Muscle of back (tissue), 13 donors: ENCODE measurements around the gene COL13A1. TPM values are rescaled to one million over a fixed set of nuclear protein-coding genes. Genes with fewer than 3 reads are reported as not detected.
A peak's percentile ranks its signal among the peaks of the same experiment; 100 is the strongest.

Experiments
- DNase-seq, 3 donors: peaks; one replicate each; pipeline versions ENCODE4 v3.0.0 to v3.0.0-alpha.2; 2013
- long read RNA-seq, 9 donors: transcript quantifications; one replicate each; lab custom pipeline, GENCODE V29; 2026
- polyA plus RNA-seq, 10 donors: library from polyadenylated mRNA; unstranded; fragments of 120-200 nt; gene quantifications; one replicate each; pipeline ENCODE4 v1.2.1, GENCODE V29; 2013; ENCODE audit not compliant: insufficient read length in 10 of 10

COL13A1 gene
- polyA plus RNA-seq: 10 to 100 TPM in 7 of 10 donors, 1 to 10 TPM in 3; 5.0 to 18.0 (median 11.9) TPM
- long read RNA-seq, donor 1: 0 reads
- long read RNA-seq, donor 2, partial matches to known transcripts: 0 of 1 reads
- long read RNA-seq, donor 2, other reads (novel, unspliced or antisense): 0 of 1 reads
- long read RNA-seq, donor 3: 0 reads
- long read RNA-seq, donor 4, partial matches to known transcripts: 0 of 1 reads
- long read RNA-seq, donor 4, other reads (novel, unspliced or antisense): 0 of 1 reads
- long read RNA-seq, donor 5: 0 reads
- long read RNA-seq, donor 6, partial matches to known transcripts: 0 of 2 reads
- long read RNA-seq, donor 6, other reads (novel, unspliced or antisense): 0 of 2 reads
- long read RNA-seq, donor 7: 0 reads
- long read RNA-seq, donor 8: 0 reads
- long read RNA-seq, donor 9: 0 reads

DNA sequence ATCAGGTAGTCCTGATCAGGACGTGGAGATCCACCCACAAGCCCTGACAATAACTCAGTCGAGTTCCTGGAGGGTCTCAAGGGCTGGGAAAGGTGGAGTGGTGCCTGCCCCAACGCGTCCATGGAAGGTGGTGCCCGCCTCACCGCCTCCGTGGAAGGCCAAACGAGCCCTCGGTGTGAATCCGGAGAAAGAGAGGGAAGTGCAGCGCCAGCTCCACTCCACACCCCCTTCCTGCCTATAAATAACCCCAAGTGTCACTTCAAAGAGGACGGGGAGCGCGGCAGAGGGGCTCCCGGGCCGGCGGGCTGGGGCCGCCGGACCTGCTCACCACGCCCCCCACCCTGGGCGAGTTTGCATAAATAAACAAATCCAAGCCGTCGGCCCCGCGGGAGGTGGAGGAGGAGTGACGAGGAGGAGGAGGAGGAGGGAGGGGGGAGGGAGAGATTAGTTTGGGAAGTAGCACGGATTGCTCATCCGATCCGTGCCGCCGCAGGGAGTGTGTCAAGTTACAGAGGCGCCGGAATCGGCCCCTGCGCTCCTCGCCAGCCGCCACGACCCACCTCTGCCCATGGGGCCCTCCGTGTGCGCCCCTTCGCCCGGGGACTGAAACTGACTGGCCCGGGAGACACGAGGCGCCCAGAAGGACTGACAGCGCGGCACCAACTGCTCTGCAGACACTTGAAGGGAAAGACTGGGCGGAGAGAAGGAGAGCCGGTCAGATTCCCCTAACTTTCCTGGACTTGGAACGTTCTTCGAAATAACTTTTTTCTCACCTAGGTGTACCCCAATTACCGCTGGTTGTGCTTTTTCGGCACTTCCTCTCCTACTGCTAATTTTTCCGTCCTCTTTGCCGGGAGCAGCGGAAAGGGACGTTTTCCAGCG lies at the start of gene COL13A1:
Gene COL13A1 (plus strand): TSS at position 473 of the 882 bp plus-strand sequence. CDS start 518 bp downstream, outside the sequence.
- peak in 2 of 3 donors; percentile 59 to 69 for DNase-seq

DNA sequence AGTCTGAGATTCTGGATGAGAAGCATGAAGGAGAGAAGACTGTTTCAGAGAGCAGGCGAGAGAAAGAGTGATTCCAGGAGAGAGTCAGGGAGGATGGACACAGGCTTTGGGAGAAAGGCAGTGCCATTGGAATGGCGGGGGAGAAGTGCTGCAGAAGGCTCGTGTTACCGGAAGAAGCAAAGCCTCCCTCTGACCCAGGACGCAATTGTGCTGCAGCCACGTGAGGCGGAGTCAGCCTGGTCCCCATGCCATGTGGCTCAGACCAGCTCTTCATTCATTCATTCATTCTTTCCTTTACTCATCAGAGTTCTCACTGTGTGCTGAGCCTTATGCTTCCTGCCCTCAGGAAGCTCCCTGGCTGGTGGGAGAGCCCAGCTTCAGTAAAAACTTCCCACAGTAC lies 49.2 kb upstream of the COL13A1 start:
- no peak for DNase-seq

DNA sequence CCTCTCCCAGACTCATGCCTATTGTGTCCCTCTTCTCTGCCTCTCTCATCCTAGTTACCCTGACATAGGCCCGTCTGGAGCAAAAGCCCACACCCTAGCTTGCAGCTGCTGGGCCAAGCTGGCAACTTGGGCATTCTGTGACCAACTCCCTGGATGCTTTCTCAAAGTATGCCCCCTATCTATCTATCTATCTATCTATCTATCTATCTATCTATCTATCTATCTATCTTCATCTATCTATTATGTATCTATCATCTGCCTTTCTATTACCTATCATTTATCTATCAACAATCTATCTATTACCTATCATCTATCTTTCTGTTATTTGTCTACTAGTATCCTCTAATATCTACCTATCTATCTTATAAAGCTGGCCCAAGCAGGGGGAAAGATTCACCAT lies 45.4 kb upstream of the COL13A1 start:
- DNase-seq: no peak

DNA sequence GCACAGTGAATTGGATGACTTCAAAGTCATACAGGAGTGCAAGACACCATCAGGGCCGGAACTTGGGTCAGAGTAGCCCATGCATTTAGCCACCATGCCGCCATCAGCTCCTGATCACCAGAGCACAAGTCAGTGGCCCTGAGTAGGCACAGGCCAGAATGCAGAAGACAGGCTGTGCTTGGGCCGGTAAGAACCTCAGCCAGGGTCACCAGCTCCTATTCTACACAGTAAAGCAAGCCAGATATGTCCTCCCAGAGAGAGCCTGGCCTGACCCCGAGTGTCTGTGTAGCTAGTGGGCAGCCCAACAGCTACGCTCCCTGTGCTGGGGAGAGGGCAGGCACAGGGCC lies 44.5 kb upstream of the COL13A1 start:
- no peak for DNase-seq

DNA sequence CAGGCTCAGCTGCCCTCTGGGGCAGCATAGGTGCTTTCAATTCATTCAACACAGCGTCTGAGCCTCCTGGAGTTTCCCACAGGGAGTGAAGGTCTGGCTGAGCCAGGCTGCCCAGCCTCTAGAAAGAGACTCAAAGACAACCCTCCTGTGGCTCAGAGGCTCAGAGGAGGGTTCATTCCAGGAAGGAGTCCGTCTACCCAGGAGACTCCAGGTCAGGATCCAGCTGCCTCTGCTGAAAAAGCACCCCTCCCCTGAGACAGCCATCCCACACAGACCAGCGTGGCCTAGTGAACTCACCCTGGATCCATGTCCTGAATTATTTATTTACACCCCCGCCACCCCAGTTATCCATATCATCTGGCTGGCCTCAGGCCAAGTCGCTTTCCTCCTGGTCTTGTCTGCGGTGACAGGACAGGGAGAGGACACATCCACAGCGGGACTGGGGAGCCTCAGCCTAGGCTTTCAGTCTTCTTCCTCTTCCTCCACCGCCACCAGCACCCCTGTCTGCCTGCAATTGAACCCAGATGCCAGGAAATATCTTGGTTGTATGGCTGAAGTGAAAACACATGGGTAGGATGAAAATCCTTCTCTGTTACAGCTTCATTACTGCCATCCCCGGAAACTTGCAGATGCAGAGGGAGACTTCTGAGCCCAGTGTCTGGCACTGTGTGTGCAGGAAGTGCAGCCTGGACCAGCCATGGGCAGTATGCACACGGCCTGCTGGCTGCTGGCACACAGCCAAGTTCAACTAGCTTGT lies 44.0 kb upstream of the COL13A1 start:
- DNase-seq: peak; percentile 24 to 55 (median 52)

DNA sequence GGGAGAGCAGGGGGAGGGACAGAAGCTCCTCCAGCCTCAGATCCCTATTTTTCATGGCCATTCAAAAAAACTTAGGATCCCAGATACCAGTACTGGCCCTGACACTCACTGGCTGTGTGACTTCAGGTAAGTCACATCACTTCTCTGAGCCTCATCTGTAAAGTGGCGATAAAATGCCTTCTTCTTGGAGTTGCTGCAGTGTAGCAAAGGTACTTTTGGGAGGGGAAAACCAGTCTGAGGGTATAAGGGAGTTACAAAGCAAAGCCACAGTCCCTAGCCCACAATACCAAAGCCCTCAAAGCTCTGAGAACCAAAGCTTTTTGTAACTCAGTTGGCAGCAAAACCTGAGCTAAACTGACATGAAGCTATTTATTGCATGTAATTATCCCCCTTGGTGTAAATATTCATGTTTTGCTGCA lies 43.4 kb upstream of the COL13A1 start:
- no peak for DNase-seq

DNA sequence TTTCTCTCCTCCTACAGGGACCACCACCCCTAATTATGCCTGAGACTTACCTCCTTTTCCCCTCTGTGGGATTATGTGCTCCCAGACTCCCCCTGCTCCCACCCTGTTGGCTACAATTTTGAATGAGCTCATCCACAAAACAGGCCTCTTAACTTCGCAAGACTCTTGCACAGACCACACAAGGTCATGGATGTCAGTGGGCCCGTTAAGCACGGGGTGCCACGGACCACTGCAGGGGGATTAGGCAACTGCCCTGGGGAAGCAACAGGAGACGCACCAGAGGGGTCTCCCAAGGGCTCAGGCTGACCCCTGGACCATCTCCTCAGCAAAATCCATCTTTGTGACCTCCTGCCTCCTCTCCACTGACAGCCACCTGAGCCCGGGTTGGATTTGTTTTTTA lies 42.1 kb upstream of the COL13A1 start:
- no peak for DNase-seq

DNA sequence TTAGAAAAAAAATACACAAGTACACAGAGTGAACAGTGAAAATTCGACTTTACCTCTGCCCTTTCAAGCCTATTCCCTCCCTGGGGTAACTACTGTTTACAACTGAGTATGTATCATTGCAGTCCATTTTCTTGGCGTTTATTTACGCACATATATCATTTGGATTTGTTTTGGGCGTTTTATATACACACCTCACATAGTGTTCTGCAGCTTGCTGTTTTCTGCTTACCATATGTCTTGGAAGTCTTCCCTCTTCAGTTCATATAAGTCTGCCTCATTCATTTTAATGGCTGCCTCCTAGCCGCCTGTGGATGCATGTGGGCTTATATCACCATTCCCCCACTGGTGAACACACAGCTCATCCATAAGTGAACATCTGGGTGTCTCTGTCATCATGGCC lies 41.6 kb upstream of the COL13A1 start:
- DNase-seq: peak in 1 of 3 donors; percentile 45

DNA sequence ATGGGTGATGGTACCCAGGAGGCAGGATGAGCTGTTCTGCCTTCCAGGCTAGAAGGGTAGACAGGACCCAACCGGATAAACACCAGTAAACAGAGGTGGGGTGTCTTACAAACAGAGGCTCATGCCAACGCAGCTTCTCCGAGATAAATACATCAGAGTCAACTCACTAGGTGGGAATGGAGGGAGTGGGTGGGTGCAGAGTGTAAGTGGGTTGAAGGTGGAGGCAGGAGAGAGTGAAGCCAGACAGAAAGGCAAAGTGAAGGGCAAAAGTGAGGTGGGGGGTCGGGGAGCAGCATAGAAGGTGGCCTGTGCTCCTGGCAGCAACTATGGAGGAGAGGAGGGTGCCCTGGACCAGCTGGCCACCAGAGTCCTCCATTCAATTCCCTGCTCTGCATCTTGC lies 40.4 kb upstream of the COL13A1 start:
- no peak for DNase-seq

DNA sequence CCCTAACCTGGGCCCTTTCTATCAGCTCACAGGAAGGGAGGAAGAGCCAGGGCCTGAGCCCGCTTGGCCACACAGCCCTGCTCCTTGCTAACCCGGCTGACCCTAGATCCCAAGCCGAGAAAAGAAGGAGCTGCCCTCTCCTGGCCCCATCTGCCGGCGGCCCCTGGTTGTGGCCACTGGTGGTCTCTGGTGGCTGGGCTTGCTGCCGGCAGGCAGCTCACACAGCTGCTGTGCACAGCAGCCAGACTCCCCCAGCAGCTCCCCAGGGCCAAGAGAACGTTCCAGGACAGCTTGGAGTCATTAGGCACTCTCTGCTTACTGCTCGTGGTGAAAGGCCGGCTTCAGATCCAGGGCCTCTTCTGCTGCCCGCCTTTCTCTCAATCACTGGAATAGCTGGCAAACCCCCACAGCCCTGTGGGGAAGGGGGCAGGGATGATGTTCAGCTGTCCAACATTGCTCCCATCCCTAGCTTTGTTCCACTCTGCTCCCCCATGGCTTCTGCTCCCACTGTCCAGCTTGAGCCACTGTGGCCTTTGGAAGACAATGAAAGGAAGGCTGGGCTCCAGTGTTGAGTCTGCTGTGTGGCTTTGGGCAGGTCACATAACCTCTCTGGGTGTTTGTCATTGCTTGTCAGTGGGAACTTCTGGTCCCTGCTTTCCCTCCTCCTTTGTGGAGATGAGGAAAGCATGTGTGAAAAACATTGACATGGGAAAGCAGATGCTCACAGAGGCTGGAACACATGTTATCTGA lies 35.4 kb upstream of the COL13A1 start:
- DNase-seq: peak; percentile 57 to 92 (median 79)

DNA sequence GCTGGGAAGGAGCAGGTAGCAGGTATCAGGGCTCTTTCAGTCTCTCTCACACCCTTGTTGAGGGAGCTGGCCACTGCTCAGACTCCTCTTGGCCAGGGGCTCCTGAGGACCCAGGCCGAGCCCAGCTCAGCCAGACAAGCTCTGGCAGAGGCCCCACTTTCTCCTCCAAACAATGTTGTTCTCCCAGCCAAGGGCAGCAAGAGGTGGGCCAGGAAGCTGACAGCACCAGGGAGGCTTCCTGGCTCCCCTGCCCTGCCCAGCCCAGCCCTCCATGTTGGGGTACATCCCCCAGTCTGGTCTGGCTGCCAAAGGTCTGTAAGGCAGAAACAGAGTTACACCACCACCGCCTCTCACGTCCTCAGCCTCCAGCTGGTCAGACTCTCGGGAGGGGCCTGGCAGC lies 33.9 kb upstream of the COL13A1 start:
- DNase-seq: peak in 1 of 3 donors; percentile 13

DNA sequence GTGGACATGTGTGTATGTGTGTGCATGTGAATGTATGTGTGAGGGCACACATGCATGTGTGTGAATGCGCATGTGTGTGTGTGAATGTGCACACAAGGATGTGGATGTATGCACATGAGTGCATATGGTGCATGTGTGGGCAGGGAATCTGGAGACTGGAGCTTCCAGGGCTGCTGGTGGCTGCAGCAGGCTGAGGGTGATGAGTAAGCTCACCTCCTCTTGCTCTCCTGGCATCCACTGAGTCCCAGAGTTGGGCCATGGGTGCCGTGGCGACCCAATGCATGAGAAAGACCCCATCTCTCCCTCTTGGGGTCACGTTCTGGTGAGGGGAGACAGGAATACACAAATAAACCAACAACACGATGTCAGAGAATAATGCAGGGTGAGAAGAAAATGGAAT lies 33.3 kb upstream of the COL13A1 start:
- DNase-seq: no peak

DNA sequence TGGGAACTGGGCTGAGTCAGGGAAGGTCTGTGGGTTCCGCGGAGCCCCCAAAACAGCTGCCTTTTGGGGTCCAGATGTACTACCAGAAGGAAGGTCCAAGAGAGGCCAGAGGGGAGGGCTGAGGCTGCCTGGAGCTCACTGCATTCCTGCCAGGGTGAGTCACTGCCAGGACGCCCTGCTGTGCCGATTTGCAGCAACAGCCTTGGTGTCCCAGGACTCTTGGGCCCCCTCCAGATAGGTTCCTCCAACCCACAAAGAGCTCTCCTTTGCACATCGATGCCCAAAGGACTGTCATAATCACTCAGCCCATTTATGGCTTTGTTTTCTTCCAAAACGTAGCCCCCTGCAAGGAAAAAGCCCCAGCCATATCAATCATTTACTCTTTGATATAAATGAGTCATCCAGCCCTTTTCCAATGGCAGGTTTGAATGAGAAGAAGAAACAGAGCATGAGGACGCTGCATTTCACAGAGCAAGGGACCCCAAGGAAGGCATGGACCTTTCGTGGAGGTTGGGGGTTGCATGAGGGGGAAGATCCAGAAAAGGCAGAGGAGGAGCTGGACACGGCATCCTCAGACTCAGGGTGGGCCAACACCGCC lies 32.2 kb upstream of the COL13A1 start:
- DNase-seq: peak in 2 of 3 donors; percentile 17 to 71

DNA sequence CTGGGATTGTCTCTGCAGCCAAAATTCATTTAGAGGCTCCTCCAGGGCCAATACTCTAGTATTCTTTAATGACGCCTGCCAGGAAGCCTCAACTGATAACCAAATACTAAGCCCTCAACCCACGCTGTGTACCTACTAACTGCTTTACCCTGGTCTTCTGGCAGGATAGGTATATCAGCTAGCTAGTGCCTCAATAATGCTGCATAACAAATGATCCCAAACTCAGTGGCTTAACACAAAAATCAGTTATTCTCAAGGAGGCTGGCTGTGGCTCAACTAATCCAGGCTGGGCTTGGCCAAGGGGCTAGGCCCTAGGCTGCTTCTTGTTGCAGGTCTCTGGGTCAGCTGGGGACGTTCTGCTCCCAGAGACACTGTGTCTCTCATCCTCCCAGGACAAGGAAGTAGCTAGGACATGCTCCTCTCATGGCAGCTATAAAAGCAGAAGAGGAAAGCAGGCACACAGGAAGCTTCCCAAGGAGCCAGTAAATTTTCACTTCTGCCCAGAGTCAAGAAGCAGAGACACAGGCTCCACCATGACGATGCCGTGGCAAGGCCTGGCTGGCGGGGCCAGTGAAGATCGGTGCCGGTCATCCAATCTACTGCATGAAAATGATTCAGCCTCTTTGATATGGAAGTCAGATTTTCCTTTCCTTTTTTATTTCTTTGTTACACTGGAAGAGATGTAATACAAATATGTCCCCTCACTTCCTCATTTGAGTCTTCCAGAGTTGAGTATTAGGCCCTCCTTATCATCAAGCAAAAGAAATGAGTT lies 28.6 kb upstream of the COL13A1 start:
- DNase-seq: no peak

DNA sequence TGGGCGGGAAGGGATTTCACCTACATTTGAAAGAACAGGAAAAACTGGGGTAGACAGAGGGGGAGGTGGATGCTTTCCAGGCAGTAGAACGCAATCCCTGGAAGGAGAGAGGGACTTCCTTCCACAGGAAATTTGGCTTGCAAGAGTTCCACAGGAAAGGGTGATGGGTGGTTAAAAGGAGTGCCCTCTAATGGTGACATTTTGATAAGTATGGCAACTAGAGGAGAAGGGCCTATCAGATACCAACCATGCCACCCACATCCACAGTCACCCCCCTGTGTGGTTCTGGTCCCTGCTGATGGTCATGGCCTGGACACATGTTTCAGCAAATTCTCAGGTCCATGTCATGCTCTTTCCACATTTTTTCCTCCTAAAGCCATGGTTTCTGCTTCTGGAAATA lies 27.1 kb upstream of the COL13A1 start:
- peak in 1 of 3 donors; percentile 23 for DNase-seq

DNA sequence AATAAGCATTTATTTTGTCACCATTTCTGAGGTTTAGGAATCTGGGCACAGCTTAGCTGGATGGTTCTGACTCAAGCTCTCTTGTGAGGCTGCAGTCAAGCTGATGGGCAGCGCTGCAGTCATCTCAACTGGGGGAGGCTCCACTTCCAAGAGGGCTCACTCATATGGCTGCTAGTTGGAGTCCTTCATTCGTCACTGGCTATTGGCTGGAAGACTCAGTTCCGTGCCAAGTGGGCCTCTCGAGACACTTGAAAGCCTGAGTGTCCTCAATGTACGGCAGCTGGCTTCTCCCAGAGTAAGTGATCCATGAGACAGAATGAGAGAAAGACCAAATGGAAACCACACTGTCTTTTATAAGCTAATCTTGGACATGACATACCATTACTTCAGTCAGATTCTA lies 21.6 kb upstream of the COL13A1 start:
- no peak for DNase-seq

DNA sequence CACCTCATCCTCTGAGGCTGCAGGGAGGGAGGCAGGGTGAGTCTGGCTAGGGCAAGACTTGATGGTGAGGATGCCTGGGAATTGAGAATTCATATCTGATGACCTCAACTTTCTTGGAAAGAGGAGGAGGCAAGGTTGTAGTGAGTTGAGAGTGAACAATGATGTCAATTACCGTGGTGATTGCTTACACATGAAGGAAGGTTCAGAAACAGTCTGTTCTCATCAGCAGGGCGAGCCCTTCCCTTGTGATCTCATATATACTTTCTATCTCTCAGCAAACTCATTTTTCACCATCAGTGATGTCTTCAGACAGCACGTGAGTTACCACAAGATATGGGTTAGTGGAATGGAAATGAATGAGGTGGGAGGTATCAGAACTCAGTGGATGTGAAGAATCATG lies 20.1 kb upstream of the COL13A1 start:
- DNase-seq: no peak

DNA sequence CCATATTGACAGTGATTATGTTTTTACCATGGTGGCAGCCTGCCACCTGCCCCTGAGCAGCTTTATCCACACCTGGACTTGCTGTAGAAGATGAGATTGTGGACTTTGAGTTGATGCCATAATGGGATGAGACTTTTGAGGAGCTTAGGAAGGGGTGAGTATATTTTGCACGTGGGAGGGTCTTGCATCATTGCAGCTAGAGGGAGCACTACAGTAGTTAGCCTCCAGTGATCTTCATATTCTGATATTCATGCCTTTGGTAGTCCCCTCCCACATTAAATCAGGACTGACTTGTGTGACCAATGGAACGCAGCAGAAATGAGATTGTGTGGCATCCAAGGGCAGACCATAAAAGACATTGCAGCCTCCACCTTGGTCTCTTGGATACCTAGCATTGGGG lies 18.2 kb upstream of the COL13A1 start:
- no peak for DNase-seq

DNA sequence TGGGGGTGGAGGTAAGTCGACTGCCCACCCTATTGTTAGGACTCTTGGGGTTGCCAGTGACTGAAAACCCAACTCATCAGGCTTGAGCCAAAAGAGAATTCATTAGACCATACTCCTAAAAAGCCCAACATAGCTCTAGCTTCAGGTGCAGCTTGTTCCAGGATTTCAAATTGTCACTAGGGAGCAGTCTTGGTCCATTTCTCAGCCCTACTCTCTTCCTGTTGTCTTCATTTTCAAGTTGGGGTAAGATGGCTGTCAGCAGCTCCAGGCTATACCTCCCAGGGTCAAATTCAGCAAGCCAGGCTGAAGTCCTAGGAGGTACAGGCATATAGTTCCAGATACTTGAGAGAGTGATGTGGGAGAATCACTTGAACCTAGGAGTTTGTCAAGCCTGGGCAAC lies 14.9 kb upstream of the COL13A1 start:
- DNase-seq: no peak

DNA sequence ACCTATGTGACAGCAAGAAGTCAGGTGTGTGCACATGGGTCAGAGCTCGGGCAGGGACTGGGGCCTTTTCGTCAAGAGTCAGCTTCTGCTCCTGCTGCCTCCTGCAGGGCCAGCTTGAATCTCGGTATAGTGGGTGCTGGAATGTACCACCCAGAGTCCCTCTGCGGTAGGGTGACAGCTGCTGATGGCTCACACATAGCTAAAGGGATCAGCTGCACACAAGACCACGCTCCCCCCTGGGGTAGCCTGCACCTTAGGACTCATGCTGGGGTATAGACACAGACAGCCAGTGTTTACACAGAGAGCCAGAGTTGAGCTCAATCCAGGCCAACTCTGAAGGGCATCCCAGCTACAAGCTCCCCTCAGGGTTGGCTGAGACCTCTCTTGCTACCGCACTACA lies 14.0 kb upstream of the COL13A1 start:
- no peak for DNase-seq
